Breast epithelium (tissue), 4 donors: Measurements from ENCODE around the gene NEDD9. TPM values are rescaled to one million over a fixed set of nuclear protein-coding genes. Genes with fewer than 3 reads are reported as not detected.

Source experiments
- DNase-seq, 2 donors: peaks; one replicate each; pipeline ENCODE4 v3.0.0-alpha.2; 2019; ENCODE audit warnings: low spot score in 2 of 2
- H3K27ac ChIP-seq, 2 donors: fragments of 200-600 bp; sonication (generic) in 1 of 2; one replicate each; pipeline ENCODE4 v1.5.1; 2016 to 2019; ENCODE audit warnings: mild to moderate bottlenecking in 1 of 2
- H3K27me3 ChIP-seq, 2 donors: fragments of 200-600 bp; sonication (generic) in 1 of 2; one replicate each; pipeline versions ENCODE4 v1.5.1 to v1.6.0; 2017 to 2019; ENCODE audit warnings: control low read depth in 1 of 2, mild to moderate bottlenecking in 1 of 2
- H3K36me3 ChIP-seq: fragments of 200-600 bp; one replicate; pipeline ENCODE4 v1.5.1; 2019
- H3K4me1 ChIP-seq, 2 donors: fragments of 200-600 bp; sonication (generic); one replicate each; pipeline ENCODE4 v1.5.1; 2016 to 2019; ENCODE audit warnings: control low read depth in 1 of 2
- H3K4me3 ChIP-seq, 3 donors: fragments of 200-600 bp; sonication (generic); 1 replicate in 2 of 3; 2 replicates in 1 of 3; pipeline ENCODE4 v1.5.1; 2016 to 2019; ENCODE audit warnings: mild to moderate bottlenecking in 3 of 3, moderate library complexity in 2 of 3
- H3K9me3 ChIP-seq, 2 donors: fragments of 200-600 bp; sonication (generic) in 1 of 2; one replicate each; pipeline ENCODE4 v1.5.1; 2016 to 2019; ENCODE audit warnings: control low read depth in 1 of 2
- CTCF ChIP-seq, 3 donors: fragments of 450-650 bp; IDR thresholded peaks; one replicate each; pipeline ENCODE4 v1.5.1; 2016 to 2017; ENCODE audit warnings: antibody characterized with exemption in 3 of 3, mild to moderate bottlenecking in 3 of 3, moderate library complexity in 3 of 3
- POLR2A ChIP-seq: fragments of 450-650 bp; IDR thresholded peaks from one replicate; pipeline ENCODE4 v1.6.1; 2016; ENCODE audit warnings: antibody characterized with exemption, mild to moderate bottlenecking, moderate library complexity
- POLR2AphosphoS5 ChIP-seq, 3 donors: sonication (generic); formaldehyde crosslinking; IDR thresholded peaks; one replicate each; pipeline ENCODE4 v1.6.1; 2017; ENCODE audit warnings: antibody characterized with exemption in 3 of 3
- intact Hi-C: fragments of 100-400 bp; cut with DNase I; formaldehyde crosslinking; loops from one replicate; pipeline ENCODE4 v1.15.1; 2023; ENCODE audit warnings: low total_unique reads
- total RNA-seq, 3 donors: library from RNA; depleted of rRNA; stranded (reverse); fragments of >200 nt; gene quantifications; one replicate each; pipeline ENCODE4 v1.1.0, GENCODE V29; 2016

Gene NEDD9
- total RNA-seq, 3 donors from 2014 or later = 41.4 to 108 (median 79.2) TPM

- Histone ChIP-seq H3K4me1 (peaks cover 0 to 10% of the 10 kb centered on the region in 2 donors), H3K27me3 (no peaks in the 10 kb centered on the region), H3K36me3 (no peaks in the 10 kb centered on the region), H3K4me3 (no peak overlapping the region), H3K9me3 (no peaks in the 10 kb centered on the region), H3K27ac (peak overlapping the region; percentile 0 to 45)
- TF ChIP-seq POLR2AphosphoS5 (IDR thresholded peaks at IDR 0.05) = peak in 1 of 3 donors; percentile 16
- TF ChIP-seq CTCF (IDR thresholded peaks at IDR 0.05) = no peak
- no peak for TF ChIP-seq POLR2A
- intact Hi-C loops = loop anchor here (1.0 kb wide), 1 partner anchor 28 kb away; no protein-coding TSS in a partner anchor
- peak in 1 of 2 donors; percentile 40 for DNase-seq
Observed at GRCh38 chr6:11277275-11278206, 45.1 kb upstream of the NEDD9 start.

GRCh38 chr6:11276911-11277274 lies 44.4 kb upstream of the NEDD9 start:
- intact Hi-C loops = loop anchor here (1.0 kb wide), 1 partner anchor 28 kb away; no protein-coding TSS in a partner anchor
- peaks cover 0 to 10% of the 10 kb centered on the region in 2 donors for H3K4me1 ChIP-seq

GRCh38 chr6:11276228-11276627 lies 43.8 kb upstream of the NEDD9 start:
- H3K4me3 ChIP-seq = no peak overlapping the region
- no peak overlapping the region for H3K27ac ChIP-seq
- TF ChIP-seq POLR2AphosphoS5 (IDR thresholded peaks at IDR 0.05) (no peak), CTCF (IDR thresholded peaks at IDR 0.05) (no peak), POLR2A (no peak)
- H3K4me1 ChIP-seq = peaks cover 0 to 10% of the 10 kb centered on the region in 2 donors
- no peaks in the 10 kb centered on the region for H3K27me3 ChIP-seq
- H3K36me3 ChIP-seq = no peaks in the 10 kb centered on the region
- no peaks in the 10 kb centered on the region for H3K9me3 ChIP-seq
- no peak for DNase-seq
- intact Hi-C loops = no loop called here

More at GRCh38 chr6:11276911-11277274, 44.4 kb upstream of the NEDD9 start:
- Histone ChIP-seq H3K9me3 (no peaks in the 10 kb centered on the region), H3K27me3 (no peaks in the 10 kb centered on the region), H3K36me3 (no peaks in the 10 kb centered on the region), H3K4me3 (no peak overlapping the region), H3K27ac (peak overlapping the region in 1 of 2 donors; percentile 0)
- no peak for TF ChIP-seq CTCF (IDR thresholded peaks at IDR 0.05)
- TF ChIP-seq POLR2A = no peak
- no peak for TF ChIP-seq POLR2AphosphoS5 (IDR thresholded peaks at IDR 0.05)
- DNase-seq = no peak

GRCh38 chr6:11275598-11275997 lies 43.1 kb upstream of the NEDD9 start:
- intact Hi-C loops = no loop called here
- no peak overlapping the region for H3K27ac ChIP-seq
- peaks cover 0 to 10% of the 10 kb centered on the region in 2 donors for H3K4me1 ChIP-seq
- TF ChIP-seq POLR2A = no peak
- TF ChIP-seq POLR2AphosphoS5 (IDR thresholded peaks at IDR 0.05) = no peak
- no peak for TF ChIP-seq CTCF (IDR thresholded peaks at IDR 0.05)
- no peak overlapping the region for H3K4me3 ChIP-seq
- H3K27me3 ChIP-seq = no peaks in the 10 kb centered on the region
- DNase-seq = no peak
- no peaks in the 10 kb centered on the region for H3K36me3 ChIP-seq
- H3K9me3 ChIP-seq = no peaks in the 10 kb centered on the region
